HUDEP-2 (cell line): ENCODE results near the gene ASPSCR1.

Source experiments
- DNase-seq, 76 experiments: peaks; one replicate each; lab custom pipeline; 2025; ENCODE audit not compliant: unreplicated experiment in 76 of 76; lab: John Stamatoyannopoulos, UW

Gene ASPSCR1

GRCh38 chr17:81996232-81996756 lies 18.9 kb downstream of the ASPSCR1 start:
- no peak for DNase-seq

- DNase-seq, result no peak
These were observed 19.5 kb downstream of the ASPSCR1 start for GRCh38 chr17:81996757-81997441.

DNA sequence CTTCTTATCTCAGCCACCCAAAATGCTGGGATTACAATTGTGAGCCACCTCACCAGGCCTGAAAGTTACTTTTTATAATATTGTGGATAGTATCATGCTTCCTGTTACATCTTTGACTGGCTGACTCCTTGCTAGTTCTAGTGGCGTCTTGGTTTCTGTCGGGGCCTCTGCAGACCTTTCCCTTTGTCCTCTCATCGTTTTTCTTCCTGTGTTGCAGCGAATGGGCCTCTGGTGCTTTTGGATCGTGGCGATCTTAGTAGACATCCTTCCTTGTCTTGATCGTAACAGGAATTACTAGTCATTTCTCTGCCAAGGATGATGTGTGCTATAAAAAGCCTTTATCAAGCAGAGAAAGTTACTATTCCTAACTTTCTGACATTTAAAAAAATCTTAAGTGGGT lies 20.8 kb downstream of the ASPSCR1 start:
- DNase-seq, result no peak

DNA sequence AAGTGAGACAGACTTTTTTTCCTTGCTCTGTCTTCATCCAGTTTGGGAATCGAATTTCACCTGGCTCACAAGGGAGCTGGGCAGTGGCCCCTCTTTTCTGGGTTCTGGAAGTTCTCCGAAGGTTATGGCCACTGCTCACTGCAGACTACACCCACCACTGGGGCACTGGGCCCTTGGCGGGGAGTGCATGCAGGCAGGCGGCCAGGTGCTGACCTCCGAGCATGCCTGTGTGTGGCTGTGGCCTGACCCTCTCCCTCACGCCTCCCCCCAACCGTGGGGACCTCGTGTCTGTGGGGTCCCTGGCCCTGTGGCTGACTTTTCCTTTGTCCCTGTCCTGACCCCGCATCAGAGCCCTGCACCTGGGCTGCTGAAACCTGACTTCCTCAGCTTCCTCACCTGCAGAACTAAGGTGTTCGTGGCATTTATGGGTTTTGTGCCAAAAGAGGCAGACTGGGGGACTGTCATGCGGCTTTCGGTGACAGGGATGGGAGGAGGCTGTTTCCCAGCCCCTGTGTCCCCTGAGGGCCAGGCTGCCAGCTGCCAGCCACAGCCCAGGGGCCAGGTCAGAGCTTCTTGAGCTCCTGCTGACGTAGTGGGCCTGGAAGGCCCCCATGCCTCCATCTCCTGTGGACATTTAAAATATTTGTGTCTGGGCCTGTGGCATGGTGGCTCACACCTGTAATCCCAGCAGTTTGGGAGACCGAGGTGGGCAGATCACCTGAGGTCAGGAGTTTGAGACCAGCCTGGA lies 21.4 kb downstream of the ASPSCR1 start:
- DNase-seq, result no peak

- DNase-seq, result no peak
These were observed 22.2 kb downstream of the ASPSCR1 start for GRCh38 chr17:81999587-81999975.

- no peak for DNase-seq
These were observed 22.8 kb downstream of the ASPSCR1 start for GRCh38 chr17:81999976-82000802.

GRCh38 chr17:82000803-82001570 lies 23.6 kb downstream of the ASPSCR1 start:
- no peak for DNase-seq

DNA sequence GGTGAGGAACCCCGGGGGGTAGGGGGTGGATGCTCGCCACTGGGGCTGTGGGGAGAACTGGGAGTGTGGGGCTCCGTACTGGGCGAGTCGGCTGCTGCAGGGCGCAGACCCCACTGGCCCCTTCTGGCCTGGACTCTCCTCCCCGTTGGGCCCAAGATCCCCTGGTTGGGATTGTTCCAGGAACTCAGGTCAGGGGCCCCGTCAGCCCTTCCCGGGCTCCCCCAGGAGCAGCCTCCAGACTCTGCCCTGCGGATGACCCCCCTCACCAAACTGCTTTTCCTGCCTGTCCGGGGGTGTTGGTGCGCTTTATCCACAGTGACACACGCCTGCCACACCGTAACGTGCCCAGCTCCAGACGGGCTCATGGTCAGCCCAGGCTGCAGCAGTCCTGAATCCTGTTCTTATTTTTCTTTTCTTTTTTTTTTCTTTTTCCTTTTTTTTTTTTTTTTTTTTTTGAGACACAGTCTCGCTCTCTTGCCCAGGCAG lies 24.2 kb downstream of the ASPSCR1 start:
- DNase-seq, result no peak

DNA sequence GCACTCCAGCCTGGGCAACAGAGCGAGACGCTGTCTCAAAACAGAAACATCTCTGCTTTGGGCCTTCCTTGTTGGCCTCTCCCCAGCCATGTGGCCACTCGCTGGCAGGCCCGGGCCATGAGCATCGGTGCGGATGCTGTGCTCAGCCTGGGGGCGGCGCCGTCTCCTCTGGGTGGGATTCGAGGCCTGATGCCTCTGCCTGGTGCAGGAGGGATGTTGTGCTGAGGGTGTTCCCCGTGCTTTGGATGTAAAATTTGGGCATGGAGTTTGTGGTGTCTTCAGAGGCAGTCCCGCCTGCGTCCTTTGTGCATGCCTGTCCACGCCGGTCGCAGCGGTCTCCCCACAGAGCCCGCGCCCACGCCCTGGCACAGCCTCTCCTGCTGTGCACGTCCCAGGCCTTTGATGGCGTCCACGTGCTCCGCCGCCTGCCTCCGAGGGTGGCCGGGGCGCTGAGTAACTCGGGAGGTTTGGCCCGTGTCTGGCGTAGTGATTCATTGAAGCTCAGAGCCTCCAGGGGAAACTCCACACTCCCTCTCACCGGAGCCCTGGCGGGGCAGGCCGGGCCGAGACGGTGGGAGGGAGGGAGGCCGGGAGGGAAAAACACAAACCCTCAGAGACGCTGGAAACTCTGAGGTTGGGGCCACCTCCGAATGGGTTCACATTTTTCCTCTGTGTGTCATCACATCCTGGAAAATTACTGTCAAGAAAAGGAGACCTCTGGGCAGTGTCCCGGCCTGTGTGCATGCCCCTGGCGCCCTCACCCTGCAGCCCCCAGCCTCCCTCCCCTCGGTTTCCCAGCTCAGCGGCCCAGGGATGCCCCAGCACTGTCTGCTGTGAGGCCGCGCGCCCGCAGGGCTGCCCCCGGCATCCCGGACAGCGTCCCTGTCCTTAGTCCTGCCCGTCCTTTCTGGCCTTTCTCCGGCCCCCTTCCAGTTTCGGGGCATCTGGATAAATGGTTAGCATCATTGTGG lies 26.3 kb downstream of the ASPSCR1 start:
- DNase-seq, result no peak

GRCh38 chr17:82004517-82005455 lies 27.4 kb downstream of the ASPSCR1 start:
- no peak for DNase-seq

GRCh38 chr17:82005701-82006348 lies 28.4 kb downstream of the ASPSCR1 start:
- DNase-seq, result no peak

- no peak for DNase-seq
These were observed 29.2 kb downstream of the ASPSCR1 start for GRCh38 chr17:82006468-82007227.

DNA sequence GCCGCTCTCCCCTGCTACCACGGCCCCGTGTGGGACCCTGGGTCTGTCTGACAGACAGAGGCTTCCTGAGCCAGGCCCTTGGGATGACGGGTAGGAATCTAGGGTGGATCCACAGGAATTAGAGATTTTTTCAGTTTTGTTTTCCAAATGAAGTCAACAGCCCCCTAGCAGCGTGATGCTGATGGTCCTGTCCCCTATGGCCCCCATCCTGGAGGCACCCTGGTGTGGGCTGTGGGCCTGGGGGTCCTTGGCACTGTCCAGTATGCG lies 29.7 kb downstream of the ASPSCR1 start:
- DNase-seq, result no peak

GRCh38 chr17:82007495-82008257 lies 30.2 kb downstream of the ASPSCR1 start:
- DNase-seq, result no peak

GRCh38 chr17:82008258-82008940 lies 31.0 kb downstream of the ASPSCR1 start:
- DNase-seq, result no peak

GRCh38 chr17:82008941-82009405 lies 31.5 kb downstream of the ASPSCR1 start:
- no peak for DNase-seq
